WTC11 (cell line): Measurements from ENCODE around the gene NEUROD2. TPM values are rescaled to one million over a fixed set of nuclear protein-coding genes. Genes with fewer than 3 reads are reported as not detected.

ENCODE experiments used
- ATAC-seq: fragments of 200-7000 bp; cut with Tn5 transposase; 2 replicates; pipeline ENCODE4 v1.10.0; 2021; ENCODE audit warnings: mild to moderate bottlenecking, moderate library complexity
- CTCF ChIA-PET: fragments of 300-600 bp; sonication (Branson Sonifier 250); formaldehyde crosslinking; loops from one replicate; lab custom pipeline; 2021; ENCODE audit warnings: antibody characterized with exemption; lab: Charles Lee
- POLR2A ChIA-PET: fragments of 350-600 bp; sonication (Branson Sonifier 250); formaldehyde crosslinking; loops from one replicate; lab custom pipeline; 2021; ENCODE audit warnings: antibody characterized with exemption; lab: Charles Lee
- DNase-seq: peaks from one replicate; pipeline ENCODE4 v3.0.0; 2021; ENCODE audit warnings: low spot score
- H3K27ac Mint-ChIP-seq: 2 replicates; pipeline ENCODE4 v1.8.0; 2021; ENCODE audit warnings: mixed read lengths
- H3K27me3 Mint-ChIP-seq: 2 replicates; pipeline ENCODE4 v1.8.0; 2021; ENCODE audit warnings: low read depth, mild to moderate bottlenecking, moderate library complexity, mixed read lengths
- H3K36me3 Mint-ChIP-seq: 2 replicates; pipeline ENCODE4 v1.8.0; 2021; ENCODE audit warnings: mixed read lengths
- H3K4me1 Mint-ChIP-seq: 2 replicates; pipeline ENCODE4 v1.8.0; 2022; ENCODE audit warnings: mixed read lengths
- H3K4me3 Mint-ChIP-seq: 2 replicates; pipeline ENCODE4 v1.8.0; 2021; ENCODE audit warnings: mild to moderate bottlenecking, moderate library complexity, mixed read lengths
- H3K9me3 Mint-ChIP-seq: 2 replicates; pipeline ENCODE4 v1.8.0; 2021; ENCODE audit warnings: mixed read lengths
- CREB1 ChIP-seq: sonication (generic); formaldehyde crosslinking; IDR thresholded peaks from 2 replicates; pipeline ENCODE4 v1.8.0; 2023; ENCODE audit warnings: mild to moderate bottlenecking, missing genetic modification reagents
- E2F5 ChIP-seq: sonication (generic); formaldehyde crosslinking; IDR thresholded peaks from 2 replicates; pipeline ENCODE4 v1.8.1; 2022; ENCODE audit warnings: mild to moderate bottlenecking, moderate library complexity, missing genetic modification reagents
- ELF4 ChIP-seq: sonication (generic); formaldehyde crosslinking; IDR thresholded peaks from 2 replicates; pipeline ENCODE4 v1.8.1; 2022; ENCODE audit warnings: low read depth, mild to moderate bottlenecking, moderate library complexity, missing genetic modification reagents
- PRDM15 ChIP-seq: sonication (generic); formaldehyde crosslinking; IDR thresholded peaks from 2 replicates; pipeline ENCODE4 v1.8.0; 2022; ENCODE audit warnings: missing genetic modification reagents
- USF2 ChIP-seq: sonication (generic); formaldehyde crosslinking; IDR thresholded peaks from 2 replicates; pipeline ENCODE4 v1.8.1; 2023; ENCODE audit warnings: mild to moderate bottlenecking, missing genetic modification reagents, moderate library complexity
- ZNF232 ChIP-seq: sonication (generic); formaldehyde crosslinking; IDR thresholded peaks from 2 replicates; pipeline ENCODE4 v1.8.0; 2022; ENCODE audit warnings: mild to moderate bottlenecking, missing genetic modification reagents
- ZNF263 ChIP-seq: sonication (generic); formaldehyde crosslinking; IDR thresholded peaks from 2 replicates; pipeline ENCODE4 v1.8.1; 2022; ENCODE audit warnings: low read depth, mild to moderate bottlenecking, moderate library complexity, missing genetic modification reagents
- ZNF423 ChIP-seq: fragments of 250-450 bp; sonication (Bioruptor Pico); IDR thresholded peaks from 2 replicates; pipeline ENCODE4 v2.1.2; 2022; ENCODE audit warnings: mild to moderate bottlenecking, moderate library complexity
- ZNF671 ChIP-seq: fragments of 250-450 bp; sonication (Bioruptor Pico); IDR thresholded peaks from 2 replicates; pipeline ENCODE4 v1.8.0; 2021; ENCODE audit warnings: mild to moderate bottlenecking
- total RNA-seq: library from RNA; stranded (reverse); gene quantifications from 3 replicates; pipeline ENCODE4 v1.2.3, GENCODE V29; 2021

Gene NEUROD2
- total RNA-seq, 1 experiment from 2014 or later, result not detected

GRCh38 chr17:39606434-39607056, 1.2 kb downstream of the NEUROD2 start (continued):
- TF ChIP-seq E2F5 (CRISPR knock-in tag), result no peak
- TF ChIP-seq, all 79 proteins: peak for 2

- peak; percentile 19 for ATAC-seq
- H3K36me3 Mint-ChIP-seq, result no peaks in the 10 kb centered on the region
- 0 out of 2 replicates have a peak, but pooled peaks have one; percentile 66 for TF ChIP-seq ZNF263 (CRISPR knock-in tag)
- no peak for TF ChIP-seq USF2
- peak overlapping the region; percentile 60 for H3K4me3 Mint-ChIP-seq
- ChIA-PET CTCF (interaction anchor here (0.7 to 11.0 kb wide), 16 partner anchors 10 to 375 kb away, joined by 3 to 98 read pairs (median 4); partner anchors contain the start of gene PSMD3), POLR2A (interaction anchor here (1.8 kb wide), 1 partner anchor 32 kb away, joined by 4 read pairs; no protein-coding TSS in a partner anchor)
- H3K9me3 Mint-ChIP-seq, result no peaks in the 10 kb centered on the region
- peaks cover 100% of the 10 kb centered on the region for H3K27me3 Mint-ChIP-seq
- H3K27ac Mint-ChIP-seq, result no peak overlapping the region
- DNase-seq, result peak; percentile 48
- H3K4me1 Mint-ChIP-seq, result peaks cover 45% of the 10 kb centered on the region
Observed at GRCh38 chr17:39605492-39606433, 2.0 kb downstream of the NEUROD2 start.

GRCh38 chr17:39604911-39605491, 2.7 kb downstream of the NEUROD2 start:
- peaks cover 100% of the 10 kb centered on the region for H3K27me3 Mint-ChIP-seq
- H3K36me3 Mint-ChIP-seq, result no peaks in the 10 kb centered on the region
- DNase-seq (no peak), ATAC-seq (no peak)
- no peak for TF ChIP-seq CREB1 (CRISPR knock-in tag)
- TF ChIP-seq ZNF423, result peak; percentile 77
- TF ChIP-seq ELF4, result no peak
- peak; percentile 30; the same call in 1 of the 2 replicates for TF ChIP-seq PRDM15
- TF ChIP-seq ZNF671, result no peak
- TF ChIP-seq, all 79 proteins: peak for 2
- Mint-ChIP-seq H3K4me3 (peak overlapping the region; percentile 59), H3K9me3 (no peaks in the 10 kb centered on the region), H3K27ac (no peak overlapping the region), H3K4me1 (peaks cover 52% of the 10 kb centered on the region)
- ChIA-PET CTCF (interaction anchor here (1.1 to 11.0 kb wide), 13 partner anchors 13 to 376 kb away, joined by 3 to 98 read pairs (median 8); partner anchors contain the start of gene PSMD3), POLR2A (interaction anchor here (0.7 to 1.8 kb wide), 2 partner anchors 31 to 79 kb away, joined by 3 to 4 read pairs; no protein-coding TSS in a partner anchor)

- no peak for TF ChIP-seq ZNF232 (CRISPR knock-in tag)
- TF ChIP-seq, all 79 proteins: peak for 0
- DNase-seq (no peak), ATAC-seq (no peak)
- Mint-ChIP-seq H3K36me3 (no peaks in the 10 kb centered on the region), H3K4me1 (peaks cover 55% of the 10 kb centered on the region), H3K4me3 (peak overlapping the region; percentile 59), H3K27ac (no peak overlapping the region), H3K27me3 (peaks cover 100% of the 10 kb centered on the region), H3K9me3 (no peaks in the 10 kb centered on the region)
- POLR2A ChIA-PET, result no interaction called here
- CTCF ChIA-PET, result interaction anchor here (1.0 to 11.0 kb wide), 7 partner anchors 10 to 54 kb away, joined by 3 to 98 read pairs (median 6); no protein-coding TSS in a partner anchor
Observed at GRCh38 chr17:39603304-39604016, 4.3 kb downstream of the NEUROD2 start.
